Activated effector memory CD4-positive, alpha-beta T cell treated with Interleukin-2 at 50 U/mL for 16 hours (primary cell): ENCODE measurements around the gene PSAPL1.
"Not testable (repeated sequence)": the region's sequence is repeated elsewhere in the genome, so short reads cannot be mapped to it uniquely, and the experiment has no call there.

Experiments
- DNase-seq: peaks from one replicate; pipeline ENCODE4 v3.0.0-alpha.2; 2020

Gene PSAPL1

DNA sequence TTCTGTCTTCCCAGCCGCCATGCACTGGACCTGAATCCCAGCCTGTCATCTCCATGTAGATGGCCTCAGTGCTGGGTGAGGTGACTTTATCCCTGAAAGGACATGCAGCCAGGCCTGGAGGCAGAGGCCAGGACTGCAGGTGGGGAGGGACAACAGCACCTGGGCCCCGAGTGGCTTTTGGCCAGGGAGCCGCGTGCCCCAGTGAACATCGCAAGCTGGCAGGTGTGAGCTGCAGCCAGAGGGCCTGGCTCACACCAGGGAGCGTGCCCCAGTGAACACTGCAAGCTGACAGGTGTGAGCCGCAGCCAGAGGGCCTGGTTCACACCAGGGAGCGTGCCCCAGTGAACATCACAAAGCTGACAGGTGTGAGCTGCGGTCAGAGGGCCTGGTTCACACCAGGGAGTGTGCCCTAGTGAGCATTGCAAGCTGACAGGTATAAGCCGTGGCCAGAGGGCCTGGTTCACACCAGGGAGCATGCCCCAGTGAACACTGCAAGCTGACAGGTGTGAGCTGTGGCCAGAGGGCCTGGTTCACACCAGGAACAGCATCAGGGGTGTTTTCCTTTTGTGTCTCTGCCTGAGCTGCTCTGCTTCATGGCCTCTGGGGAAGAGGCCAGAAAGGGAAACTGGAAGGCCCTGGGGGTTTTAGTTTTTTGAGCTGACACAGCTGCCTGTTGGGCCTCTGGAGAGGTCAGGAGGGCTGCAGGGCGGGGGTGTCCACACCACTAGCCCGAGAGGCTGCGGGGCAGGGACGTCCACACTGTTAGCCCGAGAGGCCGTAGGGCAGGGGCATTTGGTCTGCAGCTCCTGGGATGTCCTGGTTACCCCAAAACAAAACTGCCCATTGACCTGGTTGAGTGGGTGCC lies 22.7 kb upstream of the PSAPL1 start:
- DNase-seq = no peak

DNA sequence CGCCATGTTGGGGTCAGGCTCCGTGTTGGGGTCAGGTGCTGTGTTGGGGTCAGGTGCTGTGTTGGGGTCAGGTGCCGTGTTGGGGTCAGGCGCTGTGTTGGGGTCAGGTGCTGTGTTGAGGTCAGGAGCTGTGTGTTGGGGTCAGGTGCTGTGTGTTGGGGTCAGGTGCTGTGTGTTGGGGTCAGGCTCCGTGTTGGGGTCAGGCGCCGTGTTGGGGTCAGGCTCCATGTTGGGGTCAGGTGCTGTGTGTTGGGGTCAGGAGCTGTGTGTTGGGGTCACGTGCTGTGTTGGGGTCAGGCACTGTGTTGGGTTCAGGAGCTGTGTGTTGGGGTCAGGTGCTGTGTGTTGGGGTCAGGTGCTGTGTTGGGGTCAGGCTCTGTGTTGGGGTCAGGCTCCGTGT lies 18.1 kb upstream of the PSAPL1 start:
- DNase-seq = not testable (repeated sequence)

DNA sequence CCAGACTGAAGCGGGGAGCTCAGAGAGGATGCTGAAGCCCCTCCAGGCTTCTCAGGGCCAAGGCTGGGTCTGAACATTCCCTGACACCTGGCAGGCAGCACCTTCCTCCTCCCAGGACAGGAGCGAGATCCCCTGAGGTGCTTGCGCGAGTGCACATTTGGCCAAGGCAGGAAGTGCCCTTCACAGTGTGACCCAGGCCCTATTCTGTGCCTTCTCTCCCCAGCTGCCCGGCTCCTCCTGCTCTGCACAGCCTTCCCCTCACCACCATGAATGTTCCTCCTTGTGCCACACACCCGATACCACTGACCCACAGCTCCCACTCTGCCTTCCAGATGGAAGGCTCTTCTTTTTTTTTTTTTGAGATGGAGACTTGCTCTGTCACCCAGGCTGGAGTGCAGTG lies 17.1 kb upstream of the PSAPL1 start:
- no peak for DNase-seq

DNA sequence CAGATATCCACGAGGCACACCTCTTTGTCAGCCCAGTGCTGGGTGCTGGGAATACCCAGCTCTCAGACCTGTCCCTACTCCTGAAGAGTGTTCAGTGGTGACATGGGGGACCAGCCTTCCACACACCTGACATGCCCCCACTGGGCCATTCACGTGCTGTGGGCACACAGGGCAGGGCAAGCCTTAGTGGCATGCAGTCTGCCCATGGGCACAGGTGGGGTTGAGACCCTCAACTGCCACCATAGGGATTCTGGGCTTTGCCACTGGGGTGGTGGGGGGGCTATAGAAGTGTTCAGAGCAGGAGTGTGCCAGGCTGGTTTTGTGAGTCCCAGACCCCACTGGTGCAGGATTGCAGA lies 16.7 kb upstream of the PSAPL1 start:
- no peak for DNase-seq

DNA sequence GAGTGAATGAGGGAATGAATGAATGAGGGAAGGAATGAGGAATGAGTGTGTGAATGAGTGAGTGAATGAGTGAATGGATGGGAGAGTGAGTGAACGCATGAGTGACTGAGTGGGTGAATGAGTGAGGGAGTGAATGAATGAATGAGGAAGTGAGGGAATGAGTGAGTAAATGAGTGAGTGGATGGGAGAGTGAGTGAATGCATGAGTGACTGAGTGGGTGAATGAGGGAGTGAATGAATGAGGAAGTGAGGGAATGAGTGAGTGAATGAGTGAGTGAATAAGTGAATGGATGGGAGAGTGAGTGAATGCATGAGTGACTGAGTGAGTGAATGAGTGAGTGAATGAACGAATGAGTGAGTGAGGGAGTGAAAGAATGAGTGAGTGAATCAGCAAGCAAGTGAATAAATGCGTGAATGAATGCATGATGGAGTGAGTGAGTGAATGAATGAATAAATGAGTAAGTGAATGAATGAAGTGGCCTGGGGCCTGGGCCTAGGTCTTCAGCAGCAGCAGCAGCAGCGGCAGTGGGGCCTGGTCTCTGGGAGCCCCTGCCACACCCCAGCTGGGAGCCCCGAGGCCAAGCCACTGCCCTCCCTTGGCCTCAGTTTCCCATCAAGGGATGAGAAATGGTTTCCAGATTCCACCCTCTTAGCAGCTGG lies 16.2 kb upstream of the PSAPL1 start:
- DNase-seq = no peak

DNA sequence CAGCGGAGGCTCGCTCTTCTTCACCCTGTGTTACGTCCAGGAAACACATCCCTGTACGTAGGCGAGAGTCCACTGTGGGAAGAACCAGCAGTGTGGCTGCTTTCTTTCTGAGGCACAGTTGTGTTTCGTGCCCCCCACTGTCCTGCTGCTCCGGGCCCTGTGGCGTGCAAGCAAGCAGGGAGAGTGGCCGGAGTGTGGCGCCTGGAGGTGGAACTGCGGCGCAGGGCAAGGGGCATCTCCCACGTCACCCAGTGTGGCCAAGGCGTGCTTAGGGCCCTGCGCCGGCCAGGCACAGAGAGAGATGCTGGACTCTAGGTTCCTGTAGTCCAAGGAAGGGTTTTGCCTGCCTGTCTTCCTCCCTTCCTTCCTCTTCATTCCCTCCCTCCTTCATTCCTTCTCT lies 13.3 kb upstream of the PSAPL1 start:
- DNase-seq = no peak

DNA sequence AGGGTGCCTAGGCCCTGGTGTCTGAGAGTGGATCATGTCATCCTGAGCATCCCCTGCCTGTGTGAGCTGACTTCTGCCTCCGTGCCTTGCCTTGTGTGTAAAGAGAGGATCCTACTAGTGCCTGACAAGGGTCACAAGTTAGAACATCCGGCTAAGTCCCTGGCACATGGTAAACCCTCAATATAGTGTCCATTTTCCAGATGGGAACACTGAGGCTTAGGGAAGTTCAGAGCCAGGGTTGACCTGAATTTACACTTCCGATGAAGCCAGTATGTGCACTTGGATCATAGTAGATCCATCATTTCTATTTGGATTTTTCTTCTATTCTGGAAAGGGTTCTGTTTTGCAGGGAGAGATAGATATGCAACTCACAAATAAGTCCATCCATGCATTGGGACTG lies 12.5 kb upstream of the PSAPL1 start:
- DNase-seq = no peak

DNA sequence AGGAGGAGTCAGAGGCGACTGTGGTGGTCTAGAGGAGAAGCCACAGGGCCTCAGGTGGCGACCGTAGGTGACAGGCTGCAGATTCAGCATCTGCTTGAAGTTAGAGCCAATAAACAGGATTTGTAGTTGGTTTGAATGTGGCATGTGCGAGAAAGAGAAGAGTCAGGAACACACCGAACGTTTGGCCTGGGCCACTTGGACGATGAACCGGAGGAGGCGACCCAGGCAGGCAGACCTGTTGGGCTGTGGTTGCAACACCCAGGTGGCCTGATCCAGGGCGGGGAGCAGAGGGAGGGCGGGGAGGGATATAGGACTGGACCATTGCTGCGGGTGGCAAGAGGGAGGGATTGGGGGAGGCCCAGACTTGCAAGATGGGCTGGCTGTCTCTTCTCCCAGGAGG lies 10.0 kb upstream of the PSAPL1 start:
- DNase-seq = no peak

DNA sequence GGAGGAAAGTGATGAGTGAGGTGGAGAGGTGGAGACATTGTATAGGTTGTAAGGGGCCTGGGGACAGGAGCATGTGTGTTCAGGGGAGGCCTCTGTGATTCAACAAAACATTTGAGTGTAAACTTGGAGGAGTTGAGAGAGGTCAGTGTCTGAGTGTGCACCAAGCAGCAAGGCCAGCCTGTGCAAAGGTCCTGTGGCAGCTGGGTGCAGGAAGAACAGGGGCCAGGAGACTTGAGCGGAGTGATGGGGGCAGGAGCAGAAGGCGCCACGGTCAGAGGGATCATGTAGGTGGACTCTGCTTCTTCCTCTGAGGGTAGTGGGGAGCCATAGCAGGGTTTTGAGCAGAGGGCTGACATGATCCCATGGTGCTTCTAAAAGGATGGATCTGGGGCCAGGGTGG lies 9.6 kb upstream of the PSAPL1 start:
- no peak for DNase-seq

DNA sequence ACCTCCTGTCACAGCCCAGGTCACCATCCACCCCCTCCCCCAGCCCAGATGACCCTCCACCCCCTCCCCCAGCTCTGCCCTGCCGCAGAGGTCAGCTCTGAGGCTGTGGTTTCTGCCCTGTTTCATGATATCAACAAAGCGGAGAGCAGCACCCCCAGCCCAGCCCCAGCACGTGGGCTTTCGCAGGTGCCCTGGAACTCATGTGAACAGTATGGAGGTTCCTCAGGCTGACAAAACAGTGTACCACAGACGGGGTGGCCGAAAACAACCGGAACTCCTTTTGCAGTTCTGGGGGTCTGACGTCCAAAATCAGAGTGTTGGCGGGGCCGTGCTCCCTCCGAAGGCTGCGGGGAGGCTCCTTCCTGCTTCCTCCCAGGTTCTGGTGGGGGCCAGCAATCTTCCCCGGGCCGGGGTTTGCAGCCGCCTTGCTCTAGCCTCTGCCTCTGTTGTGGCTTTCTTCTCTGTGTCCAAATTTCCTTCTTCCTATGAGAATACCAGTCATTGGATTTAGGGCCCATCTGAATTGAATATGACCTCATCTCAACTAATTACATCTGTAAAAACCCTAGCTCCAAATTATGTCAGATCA lies 7.9 kb upstream of the PSAPL1 start:
- DNase-seq = no peak

DNA sequence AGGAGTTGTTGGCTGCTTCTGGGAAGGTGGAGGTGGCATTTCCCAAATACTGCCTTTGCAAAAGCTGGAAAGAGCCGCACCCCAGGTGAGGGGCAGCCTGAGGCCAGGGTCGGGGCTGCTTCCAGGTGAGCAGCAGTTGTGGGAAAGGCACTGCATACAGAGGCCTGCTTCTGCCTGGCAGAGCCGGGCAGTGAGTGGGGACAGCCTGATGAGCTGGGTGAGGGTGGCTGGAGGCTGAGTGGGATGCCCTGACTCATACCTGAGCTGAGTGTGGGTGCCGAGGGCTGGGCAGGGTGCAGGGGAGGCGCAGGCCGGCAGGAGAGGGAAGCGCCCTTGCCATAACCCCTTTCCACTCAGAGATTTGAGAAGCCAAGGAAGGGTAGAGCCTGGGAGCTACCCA lies 6.5 kb upstream of the PSAPL1 start:
- DNase-seq = no peak

DNA sequence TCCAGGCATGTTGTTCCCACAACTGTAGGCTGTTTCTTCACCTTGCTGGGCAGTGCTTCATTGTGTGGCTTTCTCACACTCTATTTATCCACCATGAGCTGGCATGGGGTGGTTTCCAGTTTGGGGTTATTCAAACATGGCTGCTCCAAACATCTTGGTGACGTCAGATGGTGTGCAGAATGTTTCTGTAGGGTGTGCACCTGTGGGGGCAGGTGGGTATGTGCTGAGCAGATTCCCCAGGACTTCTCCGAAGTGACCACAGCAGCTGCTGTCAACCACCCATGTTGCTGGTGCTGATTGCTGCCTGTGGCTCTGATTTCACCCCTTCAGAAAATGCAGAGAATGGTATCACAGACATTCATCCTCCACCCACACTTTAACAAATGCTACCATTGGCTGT lies 5.0 kb upstream of the PSAPL1 start:
- DNase-seq = no peak

DNA sequence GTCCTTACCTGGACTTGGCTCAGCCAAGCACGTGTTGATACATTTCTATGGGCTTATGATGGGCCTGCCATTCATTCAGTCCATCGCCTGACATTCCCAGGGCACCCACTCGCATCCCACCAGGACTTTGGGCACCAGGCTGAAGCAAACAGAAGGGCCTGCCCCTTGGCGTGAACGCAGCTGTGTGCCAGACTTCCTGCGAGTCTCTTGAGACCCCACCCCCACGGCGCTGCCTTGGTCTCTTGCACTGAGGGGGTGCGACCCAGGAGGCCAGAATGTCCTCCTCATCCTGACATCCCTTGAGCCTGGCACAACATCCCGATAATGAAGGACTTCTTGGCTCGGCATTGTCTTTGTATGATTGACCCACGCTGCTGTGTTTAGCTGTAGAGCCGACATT lies 1.5 kb upstream of the PSAPL1 start:
- no peak for DNase-seq

DNA sequence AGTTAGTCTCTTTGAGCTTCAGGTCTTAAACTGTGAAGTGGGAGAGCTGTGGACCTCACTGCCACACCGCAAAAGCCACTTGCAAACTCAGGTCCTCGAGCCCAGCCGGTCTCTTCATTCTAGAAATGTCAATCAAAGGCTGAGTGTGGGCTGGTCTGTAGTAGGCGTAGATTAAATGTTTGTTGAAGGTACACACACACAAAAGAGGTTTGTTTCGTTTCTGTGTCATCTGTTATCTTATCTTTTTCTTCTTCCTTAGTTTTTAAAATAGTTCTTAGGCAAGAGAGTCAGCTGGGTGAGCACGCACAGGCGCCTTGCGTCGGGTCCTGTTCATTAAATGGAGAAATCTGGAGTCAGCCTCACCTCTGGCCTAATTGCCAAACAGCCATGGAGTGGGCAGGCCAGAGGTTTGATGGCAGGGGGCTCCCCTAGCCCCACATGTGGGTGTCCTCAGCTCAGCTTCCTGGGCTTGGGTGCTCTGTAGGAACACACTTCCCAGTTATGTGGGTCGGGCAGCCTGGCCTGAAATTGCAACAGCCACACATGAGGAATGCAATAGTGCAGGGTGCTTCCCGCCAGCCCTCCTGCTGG lies 836 bp upstream of the PSAPL1 start:
- DNase-seq = no peak

DNA sequence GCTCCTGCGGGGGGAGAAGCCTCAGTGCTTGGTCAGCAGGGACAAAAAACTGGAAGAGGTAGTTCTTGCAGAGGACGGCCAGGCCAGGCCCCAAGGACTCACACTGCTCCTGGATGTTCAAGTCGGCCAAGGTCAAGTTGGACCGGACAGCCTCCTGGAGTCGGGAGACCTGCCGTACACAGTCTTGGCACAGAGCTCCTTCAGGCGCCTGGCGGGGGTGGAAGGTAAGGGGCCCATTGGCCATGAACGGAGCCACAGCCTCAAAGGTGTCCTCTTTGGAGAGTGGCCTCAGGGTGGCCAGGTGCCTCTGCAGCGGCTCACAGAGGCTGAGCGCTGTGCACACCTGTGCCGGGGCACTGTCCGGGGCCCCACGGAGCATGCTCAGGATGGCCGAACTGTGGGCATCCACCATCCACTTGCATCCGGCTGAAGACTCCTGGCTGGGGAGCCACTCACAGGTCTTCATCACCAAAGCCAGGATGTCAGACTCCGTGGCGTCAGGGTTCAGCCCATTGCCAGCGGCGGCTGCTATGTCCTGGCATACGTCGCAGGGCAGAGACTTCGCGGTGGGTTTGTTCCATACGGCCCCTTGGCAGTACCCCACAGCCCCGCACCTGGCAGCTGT lies 477 bp downstream of the PSAPL1 start:
- no peak for DNase-seq

DNA sequence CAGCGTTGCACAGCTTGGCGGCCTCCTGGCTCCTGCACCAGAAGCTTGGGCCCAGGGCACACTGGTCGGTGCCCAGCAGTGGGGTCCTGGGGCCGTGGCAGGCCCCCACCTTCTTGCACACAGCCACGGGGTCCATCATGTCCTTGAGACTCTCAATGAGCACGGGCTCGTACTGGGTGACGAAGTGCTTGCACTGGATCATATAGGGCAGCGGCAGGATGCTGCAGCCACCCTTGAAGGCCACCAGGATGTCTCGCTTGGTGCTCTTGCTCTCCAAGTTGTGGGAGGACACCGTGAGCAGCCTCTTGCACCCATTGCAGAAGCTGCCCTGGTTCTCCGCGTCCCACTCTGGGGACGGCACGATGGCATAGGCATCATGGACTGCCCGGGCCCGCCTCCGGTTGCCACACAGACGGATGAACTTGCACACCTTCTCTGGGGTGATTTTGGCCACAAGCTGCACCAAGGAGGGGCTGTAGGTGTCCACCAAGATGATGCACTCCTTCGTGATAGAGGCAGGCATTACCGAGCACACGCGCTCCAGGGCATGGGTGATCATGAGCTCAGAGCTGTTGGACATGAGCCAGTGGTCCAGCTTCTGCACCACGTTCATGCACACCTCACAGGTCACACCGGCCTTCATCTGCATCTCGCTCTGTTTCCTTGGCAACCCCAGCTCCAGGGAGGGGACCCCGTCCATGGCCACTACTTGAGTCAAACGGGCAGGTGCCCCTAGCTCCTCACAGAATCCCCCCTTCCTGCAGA lies 1.2 kb downstream of the PSAPL1 start:
- no peak for DNase-seq

DNA sequence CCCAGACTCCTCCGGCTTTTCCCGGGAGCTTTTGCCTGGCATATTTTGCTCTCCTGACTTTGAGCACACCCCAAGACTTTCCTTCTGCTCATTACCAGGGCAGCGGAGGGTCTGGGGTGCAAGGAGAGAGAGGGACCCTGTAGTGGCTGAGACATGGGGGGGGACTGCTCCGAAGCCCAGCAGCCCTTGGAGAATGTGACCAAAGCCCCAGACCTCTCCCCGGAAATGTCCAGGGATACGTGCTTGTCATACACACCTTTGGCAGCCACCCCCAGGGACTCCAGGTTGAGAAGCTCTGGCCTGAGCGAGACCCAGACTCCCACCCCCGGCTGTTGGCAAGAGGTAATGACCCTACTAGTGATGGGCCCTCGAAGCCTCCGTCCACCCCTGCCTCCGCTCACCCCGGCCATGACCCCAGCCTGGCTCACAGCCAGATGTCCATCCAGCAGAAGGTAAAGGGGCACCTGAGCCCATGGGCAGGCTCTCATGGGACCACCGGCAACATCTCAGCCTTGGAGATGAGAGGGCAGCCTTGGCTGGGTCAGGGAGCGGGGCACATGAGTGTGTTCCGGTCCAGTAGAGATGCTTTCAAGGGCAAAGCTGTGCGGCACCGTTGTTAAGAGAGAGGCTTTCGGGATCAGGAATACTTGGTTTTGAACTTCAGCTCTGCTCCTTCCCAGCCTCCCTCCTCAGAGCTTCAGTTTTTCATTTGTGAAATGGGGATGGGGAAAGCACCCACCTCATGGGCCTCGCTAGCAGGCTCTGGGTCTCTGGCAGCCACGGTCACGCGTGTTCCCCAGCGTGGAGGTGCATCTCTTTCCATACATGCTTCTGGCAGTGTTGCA lies 2.0 kb downstream of the PSAPL1 start:
- DNase-seq = no peak

DNA sequence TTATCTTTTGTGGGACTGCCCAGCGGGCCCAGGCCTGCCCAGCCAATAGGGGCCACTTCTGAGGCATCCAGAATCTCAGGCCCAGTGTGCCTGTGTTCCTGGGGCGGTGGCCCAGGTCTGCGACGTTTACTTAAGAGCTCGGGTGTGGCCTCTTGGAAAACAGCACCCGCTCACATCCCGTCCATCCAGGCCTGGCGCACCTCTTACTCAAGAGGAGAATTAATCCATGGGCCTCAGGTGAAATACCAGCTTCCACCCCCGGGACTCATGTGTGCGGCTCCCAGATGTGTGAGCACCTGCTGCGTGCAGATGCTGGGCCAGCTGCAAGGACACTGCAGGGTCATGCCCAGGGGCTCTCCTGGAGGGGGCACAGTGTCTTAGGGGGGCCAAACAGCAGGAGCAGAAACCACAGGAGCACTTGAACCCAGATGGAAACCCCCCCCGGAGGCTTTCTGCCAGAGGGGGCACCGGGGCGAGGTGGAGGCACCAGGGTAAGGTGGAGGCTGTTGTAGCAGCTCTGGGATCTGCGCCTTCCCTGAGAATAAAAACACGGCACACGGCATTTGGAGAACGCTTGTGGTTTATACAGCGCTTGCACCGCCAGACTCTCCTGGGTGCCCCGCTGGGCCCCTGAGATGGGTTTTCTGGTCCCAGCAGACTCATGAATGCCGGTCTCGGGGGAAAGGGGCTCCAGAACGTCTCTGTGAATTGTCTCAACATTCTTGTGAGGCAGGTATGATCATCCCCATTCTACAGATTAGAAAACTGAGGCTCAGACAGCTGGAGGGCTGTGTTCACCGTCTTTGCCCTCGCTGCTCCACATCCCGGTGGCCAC lies 2.8 kb downstream of the PSAPL1 start:
- DNase-seq = no peak

DNA sequence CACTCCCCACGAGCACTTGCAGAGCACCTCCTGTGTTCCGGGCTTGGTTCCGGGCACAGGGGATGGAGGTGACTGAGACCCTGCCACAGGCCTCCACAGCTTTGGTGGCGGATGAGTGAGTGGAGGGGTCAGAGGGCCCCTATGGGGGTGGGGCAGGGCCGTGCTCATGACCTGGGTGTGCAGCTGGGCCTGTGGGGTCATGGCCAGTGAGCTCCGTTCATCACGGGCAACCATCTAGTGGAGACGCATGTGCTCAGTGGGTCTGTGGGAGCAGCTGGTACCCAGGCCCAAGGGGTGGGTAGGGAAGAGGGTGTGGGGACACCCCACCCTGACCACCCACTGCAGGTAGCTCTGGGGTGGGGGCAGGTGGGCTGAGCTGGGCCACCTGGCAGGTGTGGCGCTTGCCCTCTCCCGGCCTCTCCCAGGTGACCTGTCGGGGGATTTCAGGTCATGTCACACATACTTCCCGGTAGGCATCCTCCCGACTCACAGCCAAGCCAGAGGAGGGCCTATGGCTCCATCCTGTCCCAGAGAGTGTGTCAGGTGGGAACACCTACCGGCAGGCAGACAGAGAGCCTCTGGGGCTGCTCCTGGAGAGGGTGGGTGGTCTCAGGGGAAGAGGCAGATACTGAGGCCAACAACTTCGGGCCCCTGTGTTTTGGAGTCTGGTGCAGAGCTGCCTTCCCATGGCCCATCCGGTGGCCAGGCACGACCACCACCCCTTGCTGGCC lies 3.6 kb downstream of the PSAPL1 start:
- no peak for DNase-seq

DNA sequence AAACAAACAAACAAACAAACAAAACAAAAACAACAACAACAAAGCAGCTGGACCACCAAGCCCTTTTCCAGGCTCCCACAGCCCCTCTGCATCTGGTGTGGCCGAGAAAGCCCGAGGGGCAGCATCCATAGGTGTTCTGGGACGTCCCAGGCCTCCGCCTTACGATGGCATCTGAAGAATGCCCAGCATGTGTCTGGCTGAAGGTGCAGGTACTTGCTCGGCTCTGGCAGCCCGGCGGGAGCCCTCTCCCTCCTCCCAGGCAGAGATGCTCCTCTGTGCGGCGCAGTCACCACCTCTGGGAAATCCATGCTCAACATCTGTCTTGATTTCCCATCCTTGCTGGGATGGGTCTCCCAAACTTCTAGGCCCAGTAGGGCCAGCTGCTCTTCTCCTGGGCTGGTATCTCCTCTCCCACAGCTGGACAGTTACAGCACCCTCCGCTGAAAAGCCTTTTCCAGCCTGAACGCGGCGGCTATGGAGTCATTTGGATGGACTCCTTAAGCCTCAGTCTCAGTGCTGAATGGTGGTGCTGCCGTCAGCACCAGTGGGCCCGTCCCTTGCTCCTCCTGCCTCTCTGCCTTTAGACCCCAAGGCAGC lies 4.3 kb downstream of the PSAPL1 start:
- no peak for DNase-seq
